Measurements from ENCODE around the gene CSAG1.
"Not testable (repeated sequence)": the region's sequence is repeated elsewhere in the genome, so short reads cannot be mapped to it uniquely, and the experiment has no call there.

- TF ChIP-seq POLR2A (IDR thresholded peaks at IDR 0.05): not testable (repeated sequence)
- TF ChIP-seq, protein P1, sequence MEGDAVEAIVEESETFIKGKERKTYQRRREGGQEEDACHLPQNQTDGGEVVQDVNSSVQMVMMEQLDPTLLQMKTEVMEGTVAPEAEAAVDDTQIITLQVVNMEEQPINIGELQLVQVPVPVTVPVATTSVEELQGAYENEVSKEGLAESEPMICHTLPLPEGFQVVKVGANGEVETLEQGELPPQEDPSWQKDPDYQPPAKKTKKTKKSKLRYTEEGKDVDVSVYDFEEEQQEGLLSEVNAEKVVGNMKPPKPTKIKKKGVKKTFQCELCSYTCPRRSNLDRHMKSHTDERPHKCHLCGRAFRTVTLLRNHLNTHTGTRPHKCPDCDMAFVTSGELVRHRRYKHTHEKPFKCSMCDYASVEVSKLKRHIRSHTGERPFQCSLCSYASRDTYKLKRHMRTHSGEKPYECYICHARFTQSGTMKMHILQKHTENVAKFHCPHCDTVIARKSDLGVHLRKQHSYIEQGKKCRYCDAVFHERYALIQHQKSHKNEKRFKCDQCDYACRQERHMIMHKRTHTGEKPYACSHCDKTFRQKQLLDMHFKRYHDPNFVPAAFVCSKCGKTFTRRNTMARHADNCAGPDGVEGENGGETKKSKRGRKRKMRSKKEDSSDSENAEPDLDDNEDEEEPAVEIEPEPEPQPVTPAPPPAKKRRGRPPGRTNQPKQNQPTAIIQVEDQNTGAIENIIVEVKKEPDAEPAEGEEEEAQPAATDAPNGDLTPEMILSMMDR (IDR thresholded peaks at IDR 0.05): not testable (repeated sequence)
Measured at GRCh38 chrX:152697952-152698931, 35.3 kb downstream of the CSAG1 start, which contains the start of gene MAGEA3.
